Amygdala (tissue), 56 donors: ENCODE measurements around the gene ELMO1.

ENCODE experiments used
- DNase-seq, 56 donors: peaks; one replicate each; lab custom pipeline; 2025; lab: John Stamatoyannopoulos, UW

ELMO1 gene

DNA sequence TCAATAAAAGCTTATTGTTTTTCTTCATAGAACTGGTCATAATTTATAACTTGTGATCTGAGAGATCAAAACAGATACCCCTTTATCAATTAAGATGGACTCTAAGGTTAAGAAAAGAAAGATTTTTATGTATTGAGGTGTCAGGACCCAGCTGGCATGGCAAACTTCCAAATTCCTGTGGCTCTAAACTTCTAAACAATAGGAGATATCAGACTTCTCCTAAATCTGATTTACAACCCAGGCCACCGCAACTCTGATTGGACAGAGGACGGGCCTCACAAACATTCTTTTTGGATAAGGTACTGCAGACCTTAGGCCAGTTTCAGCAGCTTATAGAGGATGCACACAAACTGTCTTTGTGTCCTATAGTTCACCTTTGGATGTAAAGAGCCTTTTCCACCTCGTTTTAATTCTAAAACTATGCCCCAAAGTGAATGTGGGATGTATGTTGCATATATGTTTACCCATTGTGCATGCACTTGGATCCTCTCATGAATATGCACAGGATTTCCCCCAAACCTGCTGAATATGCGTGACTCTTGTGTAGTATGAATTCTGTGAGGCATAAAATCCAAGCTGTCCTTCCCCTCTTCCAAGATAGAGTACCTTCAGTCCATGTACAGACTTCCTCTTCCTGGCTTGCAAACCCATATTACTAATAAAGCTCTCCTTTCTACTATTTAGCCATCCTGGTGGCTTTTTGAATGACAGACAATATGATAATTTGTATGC, 69.0 kb downstream of the ELMO1 start:
- DNase-seq, result no peak

DNA sequence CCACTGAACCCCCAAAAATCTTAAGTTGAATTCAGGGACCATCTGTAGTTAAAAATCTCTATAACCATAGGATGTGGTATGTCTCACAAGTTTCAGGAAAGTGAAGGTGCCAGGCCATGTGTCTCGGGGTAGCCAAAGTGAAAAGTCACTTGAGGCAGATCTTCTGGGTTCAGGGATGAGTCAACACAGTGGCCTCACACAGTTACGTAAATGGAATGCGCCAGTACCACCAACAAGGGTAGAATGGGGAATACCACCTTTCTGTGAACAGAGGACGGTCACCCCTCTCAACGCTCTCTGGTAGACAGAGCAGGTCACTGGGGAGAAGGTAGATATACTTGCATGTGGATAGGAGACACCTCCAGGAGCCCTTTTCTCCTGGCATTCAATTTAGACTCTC, 71.4 kb downstream of the ELMO1 start:
- no peak for DNase-seq

GRCh38 chr7:37376386-37376785, 72.3 kb downstream of the ELMO1 start:
- no peak for DNase-seq

DNA sequence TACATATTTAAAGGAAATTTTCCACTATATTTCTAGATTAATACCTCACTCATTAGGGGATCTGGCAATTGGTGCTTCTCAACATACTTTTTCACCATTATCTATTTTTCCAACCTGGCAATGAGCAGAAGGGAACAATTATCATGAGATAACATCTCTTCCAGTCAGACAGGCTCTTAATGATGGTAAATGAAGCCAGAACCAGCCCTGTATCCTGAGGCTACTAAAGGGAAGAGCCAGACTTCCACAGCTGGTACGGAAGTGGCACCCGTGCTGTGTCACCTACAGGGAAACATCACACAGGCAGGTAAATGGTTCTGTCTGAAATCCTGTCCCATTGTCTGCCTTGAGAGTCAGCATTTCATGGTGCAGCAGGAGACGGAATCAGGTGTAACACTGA, 75.9 kb downstream of the ELMO1 start:
- no peak for DNase-seq

DNA sequence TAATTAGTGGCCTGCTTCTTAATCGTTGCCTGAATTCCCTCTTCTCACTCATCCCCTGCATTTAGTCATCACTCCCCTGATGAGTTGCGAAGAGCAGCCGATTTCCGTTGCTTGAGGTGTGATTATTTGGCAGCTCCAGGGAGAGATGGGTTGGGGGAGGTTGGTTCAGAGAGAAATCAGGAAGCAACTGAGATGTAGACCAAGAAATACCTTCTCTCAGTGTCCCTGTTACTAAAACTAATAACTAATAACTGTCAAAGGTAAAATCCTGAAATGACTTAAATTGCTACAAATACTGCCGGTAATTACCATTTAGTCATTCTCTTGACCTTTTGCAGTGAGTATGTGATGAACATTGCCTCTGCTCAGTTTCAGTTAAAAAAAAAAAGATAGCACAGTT, 76.9 kb downstream of the ELMO1 start:
- no peak for DNase-seq

DNA sequence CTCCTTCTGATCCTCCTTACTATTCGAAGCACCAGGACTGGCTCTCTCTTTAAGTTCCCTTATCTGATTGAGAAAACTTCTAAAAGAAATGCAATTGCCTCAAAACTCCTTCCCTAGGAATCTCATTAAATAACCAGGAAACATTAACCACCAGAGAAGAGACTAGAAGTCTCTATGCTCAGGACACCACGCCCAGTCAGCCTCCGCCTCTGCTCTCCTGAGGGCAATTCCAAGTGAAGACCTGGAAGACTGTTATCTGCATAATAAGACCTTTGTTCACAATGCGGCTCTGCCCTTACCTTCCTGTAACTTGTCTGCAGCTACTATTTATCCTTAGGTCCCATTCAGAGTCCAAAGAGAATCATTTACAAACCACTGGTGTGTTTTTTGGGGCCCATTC, 78.8 kb downstream of the ELMO1 start:
- DNase-seq, result no peak

GRCh38 chr7:37368540-37368939, 80.1 kb downstream of the ELMO1 start:
- DNase-seq, result no peak

- no peak for DNase-seq
These were observed 81.7 kb downstream of the ELMO1 start for GRCh38 chr7:37367010-37367409.

- DNase-seq, result no peak
These were observed 82.2 kb downstream of the ELMO1 start for GRCh38 chr7:37366445-37366844.

- no peak for DNase-seq
These were observed 83.3 kb downstream of the ELMO1 start for GRCh38 chr7:37365405-37365804.

- DNase-seq, result no peak
These were observed 83.8 kb downstream of the ELMO1 start for GRCh38 chr7:37364856-37365255.

DNA sequence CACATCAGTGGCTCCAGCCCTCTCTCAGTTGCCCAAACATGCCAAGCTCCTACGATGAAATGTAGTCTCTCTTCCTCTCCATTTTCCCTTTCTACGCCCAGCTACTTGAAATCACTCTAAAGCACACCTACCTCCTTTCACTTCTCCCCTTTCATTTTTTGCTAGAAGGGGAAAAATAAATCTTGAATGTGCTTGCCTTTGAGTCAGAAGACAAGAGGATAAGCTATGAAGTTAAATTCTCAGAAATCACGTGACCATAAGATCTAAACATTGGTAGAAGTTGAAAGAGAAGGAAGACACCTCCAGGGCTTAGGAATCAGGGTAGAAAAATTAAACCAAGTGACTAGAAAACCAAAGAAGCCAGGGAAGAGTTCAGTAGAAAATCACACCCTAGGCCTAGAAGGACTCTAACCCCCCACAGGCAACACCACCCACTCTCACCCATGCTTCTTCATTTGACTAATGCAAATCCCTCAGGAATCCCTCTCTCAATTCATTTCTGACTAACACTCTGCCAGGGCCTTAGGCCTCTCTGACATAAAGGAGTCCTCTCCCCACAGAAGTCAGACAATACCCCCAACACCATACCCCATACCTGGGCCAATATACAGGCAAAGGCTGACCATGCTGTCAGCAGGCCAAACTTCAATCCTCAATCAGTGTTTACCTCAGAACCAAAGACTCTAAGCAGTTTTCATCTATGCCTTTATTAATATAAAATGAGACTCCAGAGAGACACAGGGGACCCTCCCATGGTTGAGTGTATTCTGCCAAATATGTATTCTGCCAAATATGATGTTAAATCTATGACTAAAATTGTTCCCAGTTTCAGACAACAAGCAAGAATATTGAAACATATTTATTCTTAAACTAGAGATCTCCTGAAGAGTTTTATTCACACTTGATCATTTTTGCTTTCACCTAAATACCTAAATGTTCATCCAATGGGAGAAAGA, 84.8 kb downstream of the ELMO1 start:
- no peak for DNase-seq

DNA sequence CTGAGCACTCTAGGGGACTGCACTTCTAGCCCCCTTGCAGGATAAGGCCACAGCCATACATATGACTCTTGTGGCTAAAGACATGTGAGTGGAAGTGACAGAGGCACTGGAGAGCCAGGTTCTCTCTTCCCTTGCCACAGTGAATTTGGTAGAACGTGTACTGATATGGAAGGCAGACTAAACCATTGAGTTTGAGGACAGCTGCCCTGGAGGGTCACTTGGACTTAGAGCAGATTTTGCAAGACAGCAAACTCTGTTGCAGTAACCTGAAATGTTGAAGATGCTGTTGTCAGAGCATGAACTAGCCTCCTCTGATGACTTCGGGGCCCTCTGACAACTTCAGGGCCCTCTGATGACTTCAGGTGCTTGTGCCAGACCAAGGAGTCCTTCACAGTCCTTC, 85.9 kb downstream of the ELMO1 start:
- no peak for DNase-seq

- no peak for DNase-seq
These were observed 88.2 kb downstream of the ELMO1 start for GRCh38 chr7:37360484-37360883.

GRCh38 chr7:37359662-37360444, 88.8 kb downstream of the ELMO1 start:
- no peak for DNase-seq

GRCh38 chr7:37359180-37359579, 89.5 kb downstream of the ELMO1 start:
- DNase-seq, result no peak

- DNase-seq, result no peak
These were observed 91.0 kb downstream of the ELMO1 start for GRCh38 chr7:37357637-37357996.

- no peak for DNase-seq
These were observed 91.6 kb downstream of the ELMO1 start for GRCh38 chr7:37356911-37357636.

DNA sequence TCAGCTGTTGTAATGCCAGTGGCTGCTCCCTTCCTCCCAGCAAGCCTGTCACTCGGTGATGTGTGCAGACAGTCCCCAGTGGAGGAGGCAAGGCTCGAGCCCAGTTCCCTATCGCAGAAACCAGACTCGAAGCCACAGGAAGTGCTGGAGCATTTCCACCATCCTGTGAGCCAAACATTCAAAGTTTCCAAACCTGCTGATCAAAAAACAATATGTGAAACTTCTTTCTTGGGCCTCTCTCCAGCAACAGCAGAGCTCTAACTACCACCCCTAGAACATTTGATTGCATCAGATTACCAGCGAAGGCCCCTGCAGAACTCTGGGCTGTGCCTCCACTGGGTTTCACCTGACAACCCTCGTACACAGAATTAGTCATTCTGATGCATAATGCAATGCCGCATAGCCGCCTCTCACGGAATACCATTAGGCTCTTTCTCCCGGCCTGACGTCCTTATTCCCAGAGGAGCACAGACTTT, 94.0 kb downstream of the ELMO1 start:
- peak in 14 of 56 donors; percentile 9 to 59 (median 20) for DNase-seq

- no peak for DNase-seq
These were observed 94.6 kb downstream of the ELMO1 start for GRCh38 chr7:37353949-37354655.
